GM21717 (cell line): ENCODE measurements around the gene DLK1.

Experiments
- ATAC-seq: cut with Tn5 transposase; IDR thresholded peaks from one replicate; pipeline ENCODE4 v1.9.1; 2021; ENCODE audit warnings: mild to moderate bottlenecking, moderate library complexity; ENCODE audit not compliant: unreplicated experiment

Gene DLK1

DNA sequence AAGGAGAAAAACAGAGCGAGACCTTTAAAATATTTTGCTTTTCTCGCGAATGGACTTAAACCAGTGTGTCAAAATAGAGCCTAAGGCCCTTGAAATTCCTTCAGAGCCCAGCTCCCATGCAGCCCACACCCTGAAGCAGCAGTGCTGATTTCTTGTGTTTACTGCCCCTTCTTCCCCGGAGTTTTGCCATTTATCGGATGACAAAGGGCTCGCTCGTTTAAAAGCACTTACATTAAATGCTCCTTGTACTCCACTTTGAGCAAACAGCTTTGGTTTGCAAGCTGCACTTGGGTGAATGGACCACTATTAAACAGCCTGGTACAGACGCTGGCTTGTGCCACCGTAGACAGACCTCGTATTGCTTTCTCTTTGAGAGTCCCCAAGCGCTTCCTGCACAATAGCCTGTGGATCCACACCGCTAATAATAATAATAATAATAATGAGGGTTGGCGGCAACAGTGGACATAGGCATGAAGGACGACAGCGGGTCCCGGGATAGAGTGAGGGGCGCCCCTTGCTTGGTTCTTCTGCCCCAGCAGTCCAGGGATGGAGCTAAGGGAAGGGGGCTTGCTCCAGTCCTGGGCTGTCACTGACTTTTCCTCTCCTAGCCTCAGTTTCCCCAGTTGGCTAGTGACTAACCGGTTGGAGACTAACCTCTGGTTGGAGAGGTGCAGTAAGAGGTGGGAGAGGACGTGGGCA lies 6.6 kb downstream of the DLK1 start:
- no peak for ATAC-seq

- ATAC-seq = no peak
These were observed 7.6 kb downstream of the DLK1 start for GRCh38 chr14:100734031-100734990.

DNA sequence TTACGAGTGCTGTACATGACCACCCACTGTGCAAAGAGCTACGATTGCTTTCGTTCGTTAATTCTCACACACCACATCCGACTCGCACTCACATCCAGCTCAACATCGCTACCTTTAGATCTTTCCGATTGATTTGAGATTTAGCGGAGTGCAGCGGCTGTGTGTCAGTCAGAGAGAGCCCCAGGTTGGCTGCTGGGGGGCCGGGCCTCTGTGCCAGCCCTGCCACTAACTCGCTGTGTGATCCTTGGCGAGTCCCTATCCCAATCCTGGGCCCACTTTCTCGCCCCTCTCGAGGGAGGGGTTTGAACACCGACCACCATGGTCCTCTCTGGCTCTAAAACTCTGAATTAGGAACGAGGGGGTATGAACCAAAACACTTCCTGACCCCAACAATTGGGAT lies 8.6 kb downstream of the DLK1 start:
- no peak for ATAC-seq

DNA sequence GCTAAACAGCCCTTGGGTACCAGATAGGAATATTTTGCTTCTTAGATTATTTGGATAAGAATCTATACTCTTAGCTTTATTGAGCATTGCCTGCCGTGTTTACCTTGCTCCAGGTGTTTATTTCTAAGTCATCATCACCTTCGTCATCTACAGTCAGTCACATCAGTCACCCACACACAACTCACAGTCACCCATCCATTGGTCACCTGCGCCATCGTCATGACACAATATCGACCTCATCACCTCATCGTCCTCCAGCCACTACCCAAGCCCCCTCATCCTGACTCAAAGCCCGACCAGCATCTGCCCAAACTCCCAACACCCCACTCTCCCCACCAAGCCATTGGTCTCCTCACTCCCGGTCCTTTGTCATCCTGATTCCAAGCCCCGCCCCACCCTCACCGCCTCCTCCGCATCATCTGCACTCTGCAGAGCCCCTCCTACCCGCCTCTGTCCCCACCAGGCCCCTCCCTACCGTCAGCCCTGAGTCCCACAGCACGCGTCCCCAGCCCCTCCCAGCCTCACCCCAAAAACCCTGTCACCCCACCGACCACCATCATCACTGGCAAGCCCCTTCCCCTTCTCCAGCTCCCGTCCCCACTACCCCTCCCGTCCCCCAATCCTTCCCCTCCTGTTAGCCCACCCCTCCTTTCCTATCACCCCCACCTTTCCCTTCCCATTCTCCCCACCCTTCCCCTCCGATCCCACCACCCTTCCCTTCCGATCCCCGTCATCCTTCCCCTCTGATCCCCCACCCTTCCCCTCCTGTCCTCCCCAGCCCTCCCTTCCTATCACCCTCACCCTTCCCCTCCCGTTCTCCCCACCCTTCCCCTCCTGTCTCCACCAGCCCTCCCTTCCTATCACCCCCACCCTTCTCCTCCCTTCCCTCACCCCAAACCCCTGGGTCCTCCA lies 9.8 kb downstream of the DLK1 start:
- no peak for ATAC-seq

DNA sequence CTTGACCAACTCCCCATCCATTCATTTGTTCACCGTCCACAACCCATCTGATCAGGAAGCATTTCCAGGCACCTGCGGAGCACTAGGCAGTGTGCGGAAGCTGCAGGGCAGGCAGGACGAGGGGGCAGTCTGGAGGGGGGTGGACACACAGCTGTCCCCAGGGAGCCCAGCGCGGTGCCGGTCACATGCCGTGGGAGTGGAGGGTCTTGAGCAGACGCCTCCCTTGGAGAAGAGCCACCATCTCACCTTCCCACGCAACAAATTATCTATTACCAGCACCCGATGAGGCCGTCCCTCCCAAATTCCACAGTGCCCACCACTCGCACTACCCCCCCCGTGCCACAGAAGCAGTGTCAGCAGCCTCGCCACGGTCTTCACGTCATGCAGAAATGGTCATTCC lies 10.8 kb downstream of the DLK1 start:
- ATAC-seq = no peak

DNA sequence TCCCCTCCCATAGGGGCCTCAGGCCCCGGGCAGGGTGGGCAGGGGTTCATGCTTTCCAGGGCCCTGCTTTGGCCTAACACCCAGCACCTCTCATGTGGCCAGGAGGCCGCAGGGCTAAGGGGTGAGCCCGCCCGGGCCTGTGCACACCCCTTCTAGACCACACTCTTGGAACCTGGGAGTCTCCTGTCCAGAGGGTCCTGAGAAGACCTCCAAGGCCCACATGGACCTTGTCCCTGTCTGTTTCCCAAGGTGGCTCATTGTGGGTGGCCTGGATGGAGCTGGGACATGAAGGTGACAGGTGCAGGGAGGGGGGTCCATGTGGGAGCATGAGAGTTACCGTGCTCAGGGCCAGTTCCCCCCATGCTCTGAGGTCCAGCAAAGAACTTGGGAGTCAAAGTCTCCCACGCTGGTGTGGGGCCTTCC lies 11.6 kb downstream of the DLK1 start:
- no peak for ATAC-seq

GRCh38 chr14:100738704-100739131 lies 12.0 kb downstream of the DLK1 start:
- no peak for ATAC-seq

DNA sequence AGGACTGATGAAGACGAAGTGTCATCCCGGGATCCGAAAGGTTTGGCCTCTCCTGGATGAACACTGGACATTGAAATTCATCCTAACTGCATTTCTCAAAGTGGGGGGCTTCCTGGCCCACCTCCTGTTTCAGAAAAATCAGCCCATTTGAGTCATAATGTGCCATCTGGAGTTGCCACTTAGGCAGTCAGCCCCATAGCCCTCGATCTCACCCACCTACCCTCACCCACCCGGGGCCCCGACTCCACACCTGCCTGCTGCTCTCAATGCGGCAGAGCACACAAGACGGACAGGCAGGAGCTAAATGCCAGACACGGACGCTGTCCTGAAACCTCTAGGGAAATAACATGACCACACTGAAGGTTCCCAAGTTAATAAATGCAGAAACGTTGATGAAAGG lies 12.6 kb downstream of the DLK1 start:
- ATAC-seq = no peak

GRCh38 chr14:100740196-100740825 lies 13.6 kb downstream of the DLK1 start:
- no peak for ATAC-seq

DNA sequence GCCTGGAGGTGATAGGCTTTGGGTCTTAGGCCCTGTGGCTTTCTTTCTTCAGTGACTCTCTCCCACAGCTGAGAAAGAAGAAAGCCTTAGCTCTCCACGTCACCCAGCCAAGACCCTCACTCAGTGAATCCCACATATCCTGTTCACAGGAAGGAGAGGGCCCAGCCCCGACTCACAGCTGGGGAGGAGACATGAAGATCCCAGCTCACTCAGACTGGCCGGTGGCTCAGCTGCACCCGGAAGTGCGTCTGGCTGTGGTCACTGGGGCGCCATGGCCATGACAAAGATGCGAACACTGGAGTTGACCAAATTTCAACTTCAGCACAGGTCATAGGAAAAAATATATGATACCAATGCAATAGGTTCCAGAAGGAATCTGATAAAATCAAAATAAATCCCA lies 14.2 kb downstream of the DLK1 start:
- no peak for ATAC-seq

GRCh38 chr14:100741966-100742365 lies 15.3 kb downstream of the DLK1 start:
- no peak for ATAC-seq

DNA sequence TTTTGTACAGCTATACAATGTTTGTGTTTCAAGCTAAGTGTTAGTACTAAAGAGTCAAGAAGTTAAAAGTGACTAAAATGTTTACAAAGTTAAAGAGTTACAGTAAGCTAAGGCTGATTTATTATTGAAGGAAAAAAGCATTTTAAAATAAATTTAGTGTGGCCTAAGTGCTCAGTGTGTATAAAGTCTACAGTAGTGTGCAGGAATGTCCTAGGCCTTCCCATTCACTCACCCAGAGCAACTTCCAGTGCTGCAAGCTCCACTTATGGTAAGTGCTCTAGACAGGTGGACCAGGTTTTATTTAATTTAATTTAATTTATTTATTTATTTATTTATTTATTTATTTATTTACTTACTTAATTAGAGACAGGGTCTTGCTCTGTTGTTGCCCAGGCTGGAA lies 19.6 kb downstream of the DLK1 start:
- ATAC-seq = no peak

GRCh38 chr14:100747021-100747586 lies 20.4 kb downstream of the DLK1 start:
- no peak for ATAC-seq

GRCh38 chr14:100747736-100748135 lies 21.0 kb downstream of the DLK1 start:
- ATAC-seq = no peak

- no peak for ATAC-seq
These were observed 21.7 kb downstream of the DLK1 start for GRCh38 chr14:100748403-100748802.

DNA sequence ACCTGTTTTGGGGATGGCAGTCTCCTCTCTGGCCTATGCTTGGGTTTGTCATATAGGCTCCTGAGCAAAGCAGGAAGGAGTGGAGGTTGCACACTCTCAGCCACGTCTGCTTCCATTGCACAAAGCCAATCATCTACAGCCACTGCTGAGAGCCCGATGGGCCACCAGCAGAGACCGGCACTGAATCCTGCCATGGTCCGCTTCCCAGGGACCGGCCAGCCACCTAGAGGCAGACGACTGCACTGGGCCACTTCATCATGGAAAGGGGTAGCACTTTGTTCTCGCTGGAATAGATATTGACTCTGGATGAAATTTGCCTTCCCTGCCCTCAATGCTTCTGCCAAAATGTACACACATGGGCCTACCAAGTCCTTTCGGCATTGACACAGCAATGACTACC lies 22.3 kb downstream of the DLK1 start:
- no peak for ATAC-seq

DNA sequence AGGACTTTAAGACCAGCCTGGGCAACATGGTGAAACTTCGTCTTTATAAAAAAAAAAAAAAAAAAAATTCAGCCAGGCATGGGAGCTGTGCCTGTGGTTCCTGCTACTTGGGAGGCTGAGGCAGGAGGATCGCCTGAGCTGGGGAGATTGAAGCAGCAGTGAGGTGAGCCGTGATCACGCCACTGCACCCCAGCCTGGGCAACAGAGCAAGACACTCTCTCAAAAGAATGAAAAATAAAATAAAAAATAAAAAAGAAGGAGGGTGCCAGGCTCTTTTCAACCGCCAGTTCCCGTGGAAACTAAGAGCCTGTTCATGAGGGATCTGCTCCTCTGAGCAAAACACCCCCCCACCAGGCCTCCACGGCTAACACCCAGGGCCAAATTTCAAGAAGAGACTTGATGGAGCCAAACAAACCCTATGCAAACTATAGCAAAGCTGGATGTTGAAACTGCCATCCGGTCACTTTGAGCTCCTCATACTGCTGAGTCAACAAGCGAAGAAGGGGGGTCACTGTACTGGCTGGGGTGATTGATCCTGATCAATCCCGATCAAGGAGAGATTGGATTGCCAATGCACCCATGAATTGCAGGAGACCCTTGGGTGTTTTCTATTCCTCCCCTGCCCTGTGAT lies 23.4 kb downstream of the DLK1 start:
- no peak for ATAC-seq

DNA sequence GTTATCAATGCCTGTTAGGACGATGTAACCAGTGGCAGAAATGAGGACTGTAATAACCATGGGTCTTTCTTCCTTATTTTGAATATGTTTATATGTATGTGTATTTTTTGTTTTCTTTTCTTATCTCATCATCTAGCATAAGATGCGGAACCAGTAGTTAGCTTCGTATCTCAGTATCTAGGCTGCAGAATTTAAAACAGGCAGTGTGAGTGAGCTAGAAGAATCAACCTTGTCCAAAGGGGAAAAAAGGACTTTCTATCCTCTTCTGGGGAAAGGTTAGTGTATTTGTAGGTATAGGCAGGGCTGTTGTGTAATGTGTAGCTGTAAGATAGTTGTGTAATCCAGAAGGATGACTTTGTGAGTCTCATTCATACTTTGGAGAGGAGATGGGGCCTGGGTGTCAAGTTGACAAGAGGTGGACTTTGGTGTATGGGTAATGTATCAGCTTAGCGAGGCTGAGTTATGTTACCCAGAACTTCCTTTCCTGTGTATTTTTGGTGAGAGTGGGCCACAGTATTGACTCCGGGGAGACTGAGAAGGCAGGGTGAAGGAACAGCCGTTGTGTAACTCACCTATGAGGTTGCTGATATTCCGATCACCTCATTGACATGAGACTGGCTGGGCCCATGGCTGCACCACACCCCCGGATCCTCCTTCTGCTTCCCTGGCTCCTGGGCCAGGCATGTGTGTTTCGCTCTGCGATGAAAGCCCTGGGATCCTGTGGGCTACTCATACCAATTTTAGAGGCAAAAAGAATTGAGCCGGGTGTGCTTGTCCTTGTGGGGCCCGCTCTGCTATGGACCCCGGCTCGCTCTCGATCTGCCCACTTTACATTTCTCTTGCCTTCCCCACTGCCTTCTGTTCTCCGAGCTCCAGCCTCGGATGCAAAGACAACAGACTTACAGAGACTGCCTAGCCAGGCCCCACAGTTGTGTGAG lies 24.3 kb downstream of the DLK1 start:
- no peak for ATAC-seq

GRCh38 chr14:100754020-100754419 lies 27.3 kb downstream of the DLK1 start:
- ATAC-seq = no peak
